HG03520 (cell line): ENCODE data around the gene SAMD8.
"Not testable (repeated sequence)": the region's sequence is repeated elsewhere in the genome, so short reads cannot be mapped to it uniquely, and the experiment has no call there.

Source experiments
- ATAC-seq: cut with Tn5 transposase; IDR thresholded peaks from one replicate; pipeline ENCODE4 v1.9.1; 2021; ENCODE audit warnings: mild to moderate bottlenecking, moderate library complexity; ENCODE audit not compliant: unreplicated experiment

SAMD8 gene

GRCh38 chr10:75137533-75138438, 26.3 kb downstream of the SAMD8 start:
- ATAC-seq: no peak

- ATAC-seq: no peak
Observed at GRCh38 chr10:75140246-75140645, 28.8 kb downstream of the SAMD8 start.

DNA sequence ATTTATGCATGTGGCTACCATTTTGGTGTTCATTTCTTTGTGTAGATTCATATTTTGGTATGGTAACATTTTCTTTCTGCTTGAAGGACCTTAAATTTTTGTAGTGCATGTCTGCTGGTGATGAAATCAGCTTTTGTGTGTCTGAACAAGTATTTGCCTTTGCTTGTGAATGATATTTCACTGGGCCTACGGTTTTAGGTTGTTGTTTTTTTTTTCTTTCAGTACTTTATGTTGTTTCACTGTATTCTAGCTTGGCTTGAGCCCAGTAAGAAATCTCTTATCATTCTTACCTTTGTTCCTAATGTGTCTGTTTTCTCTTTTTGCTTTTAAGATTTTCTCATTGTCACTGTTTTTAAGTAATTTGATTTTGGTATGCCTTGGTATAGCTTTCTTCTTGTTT, 31.9 kb downstream of the SAMD8 start:
- ATAC-seq: no peak

- no peak for ATAC-seq
Observed at GRCh38 chr10:75145590-75145989, 34.1 kb downstream of the SAMD8 start.

DNA sequence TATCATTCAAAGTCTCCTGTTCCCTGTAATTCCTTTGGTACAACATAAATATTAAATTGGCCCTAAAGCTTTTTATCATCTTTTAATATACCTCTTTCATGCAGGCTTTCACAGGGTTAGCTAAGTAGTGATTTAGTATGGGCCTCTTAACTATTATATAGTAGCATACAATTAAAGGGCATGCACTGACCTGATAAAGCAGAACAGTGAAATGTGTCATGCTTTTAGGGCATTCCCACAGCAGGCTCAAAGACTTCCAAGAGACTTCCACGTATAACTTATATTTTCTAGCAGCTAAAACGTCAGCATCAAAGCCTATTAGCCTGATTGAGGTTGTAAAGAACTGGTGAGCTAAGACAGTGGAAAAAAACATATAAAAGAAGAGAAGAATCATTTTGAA, 35.3 kb downstream of the SAMD8 start:
- no peak for ATAC-seq

DNA sequence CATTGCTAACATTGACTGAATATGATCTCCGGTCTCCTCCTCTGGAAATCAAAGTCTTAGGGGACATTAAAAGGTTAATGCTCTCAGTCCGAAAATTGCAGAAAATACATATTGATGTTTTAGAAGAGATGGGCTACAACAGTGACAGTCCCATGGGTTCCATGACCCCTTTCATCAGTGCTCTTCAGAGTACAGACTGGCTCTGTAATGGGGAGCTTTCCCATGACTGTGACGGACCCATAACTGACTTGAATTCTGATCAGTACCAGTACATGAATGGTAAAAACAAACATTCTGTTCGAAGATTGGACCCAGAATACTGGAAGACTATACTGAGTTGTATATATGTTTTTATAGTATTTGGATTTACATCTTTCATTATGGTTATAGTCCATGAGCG, 39.2 kb downstream of the SAMD8 start:
- no peak for ATAC-seq

DNA sequence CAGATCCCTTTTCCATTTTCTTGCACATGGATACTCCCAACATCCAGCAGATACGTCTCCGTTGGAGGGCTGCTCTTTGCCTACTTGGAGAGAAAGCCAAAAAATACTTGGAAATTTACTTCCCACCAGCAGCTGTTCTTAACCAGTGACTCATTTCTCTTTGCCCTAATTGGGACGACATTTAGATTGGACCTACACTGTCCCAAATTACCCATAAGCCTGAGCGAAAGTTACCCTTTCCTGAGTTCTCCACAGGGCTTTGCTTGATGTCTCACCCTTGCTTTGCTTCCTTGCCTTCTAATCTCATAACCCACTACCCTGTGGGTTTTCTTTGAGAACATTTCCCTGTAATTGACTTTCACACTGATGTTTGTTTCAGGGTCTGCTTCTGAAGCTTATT, 48.1 kb downstream of the SAMD8 start:
- ATAC-seq: no peak

- ATAC-seq: no peak
Observed at GRCh38 chr10:75165684-75166622, 54.5 kb downstream of the SAMD8 start.

- no peak for ATAC-seq
Observed at GRCh38 chr10:75166623-75166972, 55.1 kb downstream of the SAMD8 start.

GRCh38 chr10:75168275-75168674, 56.8 kb downstream of the SAMD8 start:
- ATAC-seq: no peak

GRCh38 chr10:75170215-75170614, 58.8 kb downstream of the SAMD8 start:
- no peak for ATAC-seq

DNA sequence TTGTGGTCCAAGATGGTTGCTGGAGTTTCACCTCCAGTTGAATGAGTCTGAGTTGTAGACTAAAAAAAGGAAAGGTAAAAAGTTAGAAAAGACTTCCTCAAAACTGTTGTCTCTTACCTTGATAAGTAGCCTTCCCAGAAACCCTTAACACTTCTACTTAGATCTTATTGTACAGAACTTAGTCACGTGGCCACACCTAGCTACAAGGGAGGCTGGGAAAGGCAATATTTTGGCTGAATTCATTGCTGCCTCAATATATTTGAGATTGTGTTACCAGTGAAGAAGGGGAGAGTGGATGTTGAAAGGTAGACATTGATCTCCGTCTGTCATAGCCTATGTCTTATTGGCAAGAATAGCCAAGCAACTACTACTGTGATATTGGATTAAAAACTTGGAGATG, 63.6 kb downstream of the SAMD8 start:
- ATAC-seq: no peak

DNA sequence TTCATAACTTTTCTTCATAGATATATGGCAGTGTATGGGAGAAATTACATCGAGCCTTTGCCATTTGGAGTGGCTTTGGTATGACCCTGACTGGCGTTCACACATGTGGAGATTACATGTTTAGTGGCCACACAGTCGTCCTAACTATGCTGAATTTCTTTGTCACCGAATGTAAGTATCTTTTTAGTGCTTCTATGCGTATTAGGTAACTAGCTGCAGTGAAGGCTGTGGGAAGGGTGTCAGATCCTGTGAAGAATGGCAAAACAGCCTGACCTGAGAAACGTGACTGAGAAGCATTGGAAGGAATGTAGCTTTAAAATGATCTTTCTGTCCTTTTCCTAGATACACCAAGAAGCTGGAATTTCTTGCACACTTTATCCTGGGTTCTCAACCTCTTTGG, 64.6 kb downstream of the SAMD8 start:
- ATAC-seq: no peak

GRCh38 chr10:75176736-75177135, 65.3 kb downstream of the SAMD8 start:
- ATAC-seq: no peak

DNA sequence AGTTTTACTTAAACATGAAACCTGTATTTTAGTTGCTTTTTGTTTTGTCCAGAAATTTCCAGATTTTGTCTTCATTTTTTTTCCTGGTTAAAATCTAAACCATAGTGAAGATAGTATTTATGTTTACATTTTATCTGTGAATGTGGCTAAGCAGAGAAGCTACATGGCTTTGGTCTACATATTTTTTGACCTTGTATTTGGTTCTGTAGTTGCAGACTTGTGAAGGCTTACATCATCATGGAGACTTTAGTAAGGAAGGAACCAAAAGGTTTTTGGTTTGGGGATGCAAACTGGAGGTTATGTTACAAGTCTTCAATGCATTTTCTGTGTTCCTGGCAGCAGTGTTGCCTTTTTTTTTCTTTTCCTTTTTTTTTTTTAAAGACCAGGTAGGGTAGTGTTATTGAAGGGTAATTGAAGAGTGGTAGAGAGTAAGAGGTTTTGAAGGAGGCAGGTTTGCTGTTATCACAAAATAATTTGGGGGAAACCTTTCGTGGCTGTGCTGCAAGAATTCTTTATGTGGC, 68.3 kb downstream of the SAMD8 start:
- no peak for ATAC-seq

- no peak for ATAC-seq
Observed at GRCh38 chr10:75180592-75180991, 69.1 kb downstream of the SAMD8 start.

DNA sequence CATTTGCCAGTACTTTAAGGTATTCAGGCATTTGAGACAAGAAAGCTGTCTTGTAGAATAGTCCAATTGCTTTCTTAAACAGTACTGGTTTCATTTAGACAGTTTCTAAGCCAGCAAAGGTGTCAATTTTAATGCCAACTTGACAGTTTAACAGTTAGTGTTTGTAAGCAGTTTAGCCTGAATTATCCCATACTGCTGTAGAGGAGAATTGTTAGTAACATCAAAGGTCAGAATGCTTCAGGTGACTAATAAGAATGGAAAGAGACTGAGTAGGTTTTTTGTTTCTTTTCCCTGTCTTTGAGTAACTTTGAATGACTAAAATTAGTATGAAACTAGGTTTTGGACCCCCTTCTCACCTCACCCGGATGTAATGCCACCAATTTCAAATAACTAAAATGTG, 69.6 kb downstream of the SAMD8 start:
- no peak for ATAC-seq

DNA sequence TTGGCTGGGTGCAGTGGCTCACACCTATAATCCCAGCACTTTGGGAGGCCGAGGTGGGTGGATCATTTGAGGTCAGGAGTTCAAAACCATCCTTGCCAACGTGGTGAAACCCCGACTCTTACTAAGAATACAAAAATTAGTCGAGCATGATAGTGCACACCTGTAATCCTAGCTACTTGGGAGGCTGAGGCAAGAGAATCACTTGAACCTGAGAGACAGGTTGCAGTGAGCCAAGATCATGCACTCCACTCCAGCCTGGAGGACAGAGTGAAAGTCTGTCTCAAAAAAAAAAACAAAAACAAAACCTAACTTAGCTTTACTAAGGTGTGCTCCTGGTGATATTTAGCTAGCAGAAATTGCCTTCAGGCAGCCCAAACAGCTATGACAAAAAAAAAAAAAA, 74.9 kb downstream of the SAMD8 start:
- no peak for ATAC-seq

DNA sequence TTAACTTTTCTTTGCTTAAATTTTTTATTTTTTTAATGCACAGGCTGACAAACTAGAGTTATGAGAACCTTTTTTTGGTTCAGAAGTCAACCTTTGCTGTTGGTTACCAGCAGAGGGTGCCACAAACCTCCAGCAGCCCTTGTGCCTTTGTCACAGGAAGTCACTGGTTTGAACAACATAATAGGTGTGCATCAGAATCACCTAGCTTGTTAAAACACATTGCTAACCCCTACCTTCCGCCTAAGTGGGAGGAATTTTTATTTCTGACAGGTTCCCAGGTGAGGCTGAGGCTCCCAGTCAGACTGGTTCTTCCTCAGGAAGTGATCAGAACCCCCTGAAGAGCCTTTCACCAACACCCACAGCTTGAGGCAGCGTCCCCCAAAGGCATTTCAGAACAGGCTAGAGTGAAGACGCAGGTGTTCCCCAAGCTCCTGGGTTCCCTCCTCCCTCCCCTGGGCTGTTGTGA, 76.5 kb downstream of the SAMD8 start:
- ATAC-seq: no peak

- not testable (repeated sequence) for ATAC-seq
Observed at GRCh38 chr10:75188522-75188921, 77.1 kb downstream of the SAMD8 start.

DNA sequence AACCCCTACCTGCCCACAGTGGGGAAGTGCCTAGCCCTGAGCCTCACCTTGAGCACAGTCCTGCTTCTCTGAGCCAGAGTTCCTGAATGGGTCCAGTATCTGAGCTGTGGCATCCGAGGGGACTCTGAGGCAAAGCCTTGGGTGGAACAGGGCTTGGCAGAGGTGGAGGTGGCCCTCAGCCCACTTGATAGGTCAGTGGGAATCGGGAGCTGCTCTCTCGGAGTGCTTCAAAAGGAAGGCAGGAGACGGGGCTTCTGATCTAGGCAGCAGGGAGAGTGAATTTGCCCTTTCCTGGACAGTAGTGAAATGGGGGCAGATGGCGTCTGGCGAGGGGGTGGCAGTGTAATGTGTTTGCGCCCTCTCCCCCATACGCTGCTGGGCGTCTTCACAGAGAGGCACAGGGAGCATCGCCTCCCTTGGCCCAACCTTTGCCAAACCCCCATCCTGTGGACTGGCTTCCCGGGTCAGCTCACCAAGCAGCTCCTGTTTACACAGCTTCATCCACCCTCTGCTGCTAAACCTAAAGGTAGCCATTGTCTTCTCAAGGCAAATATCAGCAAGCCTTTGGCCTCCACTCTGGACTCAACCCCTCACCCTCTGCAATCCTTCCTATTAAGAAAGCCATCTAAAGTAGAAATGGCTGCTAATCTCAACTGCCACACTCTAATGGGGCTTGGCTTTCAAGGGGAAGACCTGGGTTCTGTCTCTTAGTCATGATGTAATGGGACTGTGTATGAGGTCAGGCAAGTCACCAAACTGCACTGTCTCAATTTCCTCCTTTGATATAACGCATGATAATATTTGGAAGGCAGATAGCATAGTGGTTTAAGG, 78.0 kb downstream of the SAMD8 start:
- no peak for ATAC-seq
